ENCODE results near the gene PCDHGA1. TPM values are rescaled to one million over a fixed set of nuclear protein-coding genes. Genes with fewer than 3 reads are reported as not detected.
"Not testable (repeated sequence)": the region's sequence is repeated elsewhere in the genome, so short reads cannot be mapped to it uniquely, and the experiment has no call there.

The PCDHGA1 gene
- total RNA-seq, 1 experiment from 2014 or later: 0.34 TPM

DNA sequence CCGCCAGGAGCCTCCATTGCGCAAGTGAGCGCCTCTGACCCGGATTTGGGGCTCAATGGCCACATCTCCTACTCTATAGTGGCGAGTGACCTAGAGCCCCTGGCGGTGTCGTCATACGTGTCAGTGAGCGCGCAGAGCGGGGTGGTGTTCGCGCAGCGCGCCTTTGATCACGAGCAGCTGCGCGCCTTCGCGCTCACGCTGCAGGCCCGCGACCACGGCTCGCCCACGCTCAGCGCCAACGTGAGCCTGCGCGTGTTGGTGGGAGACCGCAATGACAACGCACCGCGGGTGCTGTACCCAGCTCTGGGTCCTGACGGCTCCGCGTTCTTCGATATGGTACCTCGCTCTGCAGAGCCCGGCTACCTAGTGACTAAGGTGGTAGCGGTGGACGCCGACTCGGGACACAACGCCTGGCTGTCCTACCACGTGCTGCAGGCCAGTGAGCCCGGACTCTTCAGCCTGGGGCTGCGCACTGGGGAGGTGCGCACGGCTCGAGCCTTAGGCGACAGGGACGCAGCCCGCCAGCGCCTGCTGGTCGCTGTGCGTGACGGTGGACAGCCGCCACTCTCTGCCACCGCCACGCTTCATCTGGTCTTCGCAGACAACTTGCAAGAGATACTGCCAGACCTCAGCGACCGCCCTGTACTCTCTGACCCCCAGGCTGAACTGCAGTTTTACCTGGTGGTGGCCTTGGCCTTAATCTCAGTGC lies 79.4 kb downstream of the PCDHGA1 start:
- no peak for DNase-seq (ENCODE audit: low read depth)

DNA sequence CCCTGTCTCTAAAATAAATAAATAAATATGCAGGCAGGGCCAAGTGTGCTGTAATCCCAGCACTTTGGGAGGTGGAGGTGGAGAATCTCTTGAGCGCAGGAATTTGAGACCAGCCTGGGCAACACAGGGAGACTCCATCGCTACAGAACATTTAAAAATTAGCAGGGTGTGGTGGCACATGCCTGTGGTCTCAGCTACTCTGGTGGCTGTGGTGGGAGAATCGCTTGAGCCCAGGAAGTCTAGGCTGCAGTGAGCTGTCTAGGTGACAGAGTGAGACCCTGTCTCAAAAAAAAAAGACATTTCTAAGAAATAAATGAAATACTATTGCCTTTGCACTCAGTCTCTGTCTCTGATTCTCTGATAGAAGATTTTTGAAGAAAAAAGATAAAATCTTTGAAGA lies 81.3 kb downstream of the PCDHGA1 start:
- DNase-seq (ENCODE audit: low read depth): no peak

GRCh38 chr5:141412854-141413539 lies 82.7 kb downstream of the PCDHGA1 start, which contains the start of gene PCDHGA10:
Gene PCDHGA10, plus strand, starts transcription at chr5:141412987. Its CDS starts 189 bp downstream, at chr5:141413176.
- peak; percentile 30 for DNase-seq (ENCODE audit: low read depth)

DNA sequence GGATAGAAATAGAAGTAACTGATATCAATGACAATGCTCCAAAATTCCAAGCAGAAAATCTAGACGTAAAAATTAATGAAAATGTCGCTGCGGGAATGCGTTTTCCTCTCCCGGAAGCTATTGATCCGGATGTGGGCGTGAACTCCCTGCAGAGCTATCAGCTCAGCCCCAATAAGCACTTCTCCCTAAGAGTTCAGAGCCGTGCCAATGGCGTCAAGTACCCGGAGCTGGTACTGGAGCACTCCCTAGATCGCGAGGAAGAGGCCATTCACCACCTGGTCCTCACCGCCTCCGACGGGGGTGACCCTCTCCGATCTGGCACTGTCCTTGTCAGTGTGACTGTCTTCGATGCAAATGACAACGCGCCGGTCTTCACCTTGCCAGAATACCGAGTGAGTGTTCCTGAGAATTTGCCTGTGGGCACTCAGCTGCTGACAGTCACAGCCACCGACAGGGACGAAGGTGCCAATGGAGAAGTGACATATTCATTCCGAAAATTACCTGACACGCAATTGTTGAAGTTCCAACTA lies 83.3 kb downstream of the PCDHGA1 start:
- no peak for DNase-seq (ENCODE audit: low read depth)

DNA sequence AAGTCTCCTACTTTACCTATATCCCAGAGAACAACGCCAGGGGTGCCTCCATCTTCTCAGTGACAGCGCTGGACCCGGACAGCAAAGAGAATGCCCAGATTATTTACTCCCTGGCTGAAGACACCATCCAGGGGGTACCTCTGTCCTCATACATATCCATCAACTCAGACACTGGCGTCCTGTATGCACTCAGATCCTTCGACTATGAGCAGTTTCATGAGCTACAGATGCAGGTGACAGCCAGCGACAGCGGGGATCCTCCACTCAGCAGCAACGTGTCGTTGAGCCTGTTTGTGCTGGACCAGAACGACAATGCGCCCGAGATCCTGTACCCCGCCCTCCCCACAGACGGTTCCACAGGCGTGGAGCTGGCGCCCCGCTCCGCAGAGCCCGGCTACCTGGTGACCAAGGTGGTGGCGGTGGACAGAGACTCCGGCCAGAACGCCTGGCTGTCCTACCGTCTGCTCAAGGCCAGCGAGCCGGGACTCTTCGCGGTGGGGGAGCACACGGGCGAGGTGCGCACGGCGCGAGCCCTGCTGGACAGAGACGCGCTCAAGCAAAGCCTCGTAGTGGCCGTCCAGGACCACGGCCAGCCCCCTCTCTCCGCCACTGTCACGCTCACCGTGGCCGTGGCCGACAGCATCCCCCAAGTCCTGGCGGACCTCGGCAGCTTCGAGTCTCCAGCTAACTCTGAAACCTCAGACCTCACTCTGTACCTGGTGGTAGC lies 84.4 kb downstream of the PCDHGA1 start:
- DNase-seq (ENCODE audit: low read depth): not testable (repeated sequence)

GRCh38 chr5:141415275-141415618 lies 84.9 kb downstream of the PCDHGA1 start:
- DNase-seq (ENCODE audit: low read depth): not testable (repeated sequence)

- DNase-seq (ENCODE audit: low read depth): peak; percentile 49
Measured at GRCh38 chr5:141417494-141418172, 87.3 kb downstream of the PCDHGA1 start, which contains the start of gene PCDHGB7. Gene PCDHGB7, plus strand, starts transcription at chr5:141417677. Its CDS starts 183 bp downstream, at chr5:141417860.

DNA sequence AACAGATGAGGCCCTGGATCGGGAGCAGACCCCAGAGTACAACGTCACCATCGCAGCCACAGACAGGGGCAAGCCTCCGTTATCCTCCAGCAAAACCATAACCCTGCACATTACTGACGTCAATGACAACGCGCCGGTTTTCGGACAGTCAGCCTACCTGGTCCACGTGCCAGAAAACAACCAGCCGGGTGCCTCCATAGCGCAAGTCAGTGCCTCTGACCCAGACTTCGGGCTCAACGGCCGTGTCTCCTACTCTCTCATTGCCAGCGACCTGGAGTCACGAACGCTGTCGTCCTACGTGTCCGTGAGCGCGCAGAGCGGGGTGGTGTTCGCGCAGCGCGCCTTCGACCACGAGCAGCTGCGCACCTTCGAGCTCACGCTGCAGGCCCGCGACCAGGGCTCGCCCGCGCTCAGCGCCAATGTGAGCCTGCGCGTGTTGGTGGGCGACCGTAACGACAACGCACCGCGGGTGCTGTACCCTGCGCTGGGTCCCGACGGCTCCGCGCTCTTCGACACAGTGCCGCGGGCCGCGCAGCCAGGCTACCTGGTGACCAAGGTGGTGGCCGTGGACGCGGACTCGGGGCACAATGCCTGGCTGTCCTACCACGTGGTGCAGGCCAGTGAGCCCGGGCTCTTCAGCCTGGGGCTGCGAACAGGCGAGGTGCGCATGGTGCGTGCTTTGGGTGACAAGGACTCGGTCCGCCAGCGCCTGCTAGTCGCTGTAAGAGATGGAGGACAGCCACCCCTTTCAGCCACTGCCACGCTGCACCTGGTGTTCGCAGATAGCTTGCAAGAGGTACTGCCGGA lies 89.0 kb downstream of the PCDHGA1 start:
- no peak for DNase-seq (ENCODE audit: low read depth)

GRCh38 chr5:141420855-141421488 lies 90.7 kb downstream of the PCDHGA1 start, which contains the start of gene PCDHGA11:
Gene PCDHGA11, plus strand, starts transcription at chr5:141421051. Its CDS starts 177 bp downstream, at chr5:141421228.
- DNase-seq (ENCODE audit: low read depth): peak; percentile 77

DNA sequence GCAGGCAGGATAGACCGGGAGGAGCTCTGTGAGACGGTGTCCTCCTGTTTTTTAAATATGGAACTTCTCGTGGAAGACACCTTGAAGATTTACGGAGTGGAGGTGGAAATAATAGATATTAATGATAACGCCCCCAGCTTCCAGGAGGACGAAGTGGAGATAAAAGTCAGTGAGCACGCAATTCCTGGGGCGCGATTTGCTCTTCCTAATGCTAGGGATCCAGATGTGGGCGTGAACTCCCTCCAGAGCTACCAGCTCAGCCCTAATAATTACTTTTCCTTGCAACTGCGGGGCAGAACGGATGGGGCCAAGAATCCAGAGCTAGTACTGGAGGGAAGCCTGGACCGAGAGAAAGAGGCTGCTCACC lies 91.2 kb downstream of the PCDHGA1 start:
- no peak for DNase-seq (ENCODE audit: low read depth)

DNA sequence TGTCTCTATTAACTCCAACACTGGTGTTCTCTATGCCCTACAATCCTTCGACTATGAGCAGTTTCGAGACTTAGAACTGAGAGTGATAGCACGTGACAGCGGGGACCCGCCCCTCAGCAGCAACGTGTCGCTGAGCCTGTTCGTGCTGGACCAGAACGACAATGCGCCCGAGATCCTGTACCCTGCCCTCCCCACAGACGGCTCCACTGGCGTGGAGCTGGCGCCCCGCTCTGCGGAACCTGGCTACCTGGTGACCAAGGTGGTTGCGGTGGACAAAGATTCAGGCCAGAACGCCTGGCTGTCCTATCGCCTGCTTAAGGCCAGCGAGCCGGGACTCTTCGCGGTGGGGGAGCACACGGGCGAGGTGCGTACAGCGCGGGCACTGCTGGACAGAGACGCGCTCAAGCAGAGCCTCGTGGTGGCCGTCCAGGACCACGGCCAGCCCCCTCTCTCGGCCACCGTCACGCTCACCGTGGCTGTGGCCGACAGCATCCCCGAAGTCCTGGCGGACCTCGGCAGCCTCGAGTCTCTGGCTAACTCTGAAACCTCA lies 92.5 kb downstream of the PCDHGA1 start:
- no peak for DNase-seq (ENCODE audit: low read depth)

GRCh38 chr5:141427783-141428426 lies 97.6 kb downstream of the PCDHGA1 start:
- DNase-seq (ENCODE audit: low read depth): no peak

GRCh38 chr5:141430332-141431113 lies 100.2 kb downstream of the PCDHGA1 start, which contains the start of gene PCDHGA12:
Gene PCDHGA12, plus strand, starts transcription at chr5:141430507. Its CDS starts 253 bp downstream, at chr5:141430760.
- DNase-seq (ENCODE audit: low read depth): no peak

DNA sequence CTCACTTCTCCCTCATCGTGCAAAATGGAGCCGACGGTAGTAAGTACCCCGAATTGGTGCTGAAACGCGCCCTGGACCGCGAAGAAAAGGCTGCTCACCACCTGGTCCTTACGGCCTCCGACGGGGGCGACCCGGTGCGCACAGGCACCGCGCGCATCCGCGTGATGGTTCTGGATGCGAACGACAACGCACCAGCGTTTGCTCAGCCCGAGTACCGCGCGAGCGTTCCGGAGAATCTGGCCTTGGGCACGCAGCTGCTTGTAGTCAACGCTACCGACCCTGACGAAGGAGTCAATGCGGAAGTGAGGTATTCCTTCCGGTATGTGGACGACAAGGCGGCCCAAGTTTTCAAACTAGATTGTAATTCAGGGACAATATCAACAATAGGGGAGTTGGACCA lies 101.0 kb downstream of the PCDHGA1 start:
- DNase-seq (ENCODE audit: low read depth): no peak

DNA sequence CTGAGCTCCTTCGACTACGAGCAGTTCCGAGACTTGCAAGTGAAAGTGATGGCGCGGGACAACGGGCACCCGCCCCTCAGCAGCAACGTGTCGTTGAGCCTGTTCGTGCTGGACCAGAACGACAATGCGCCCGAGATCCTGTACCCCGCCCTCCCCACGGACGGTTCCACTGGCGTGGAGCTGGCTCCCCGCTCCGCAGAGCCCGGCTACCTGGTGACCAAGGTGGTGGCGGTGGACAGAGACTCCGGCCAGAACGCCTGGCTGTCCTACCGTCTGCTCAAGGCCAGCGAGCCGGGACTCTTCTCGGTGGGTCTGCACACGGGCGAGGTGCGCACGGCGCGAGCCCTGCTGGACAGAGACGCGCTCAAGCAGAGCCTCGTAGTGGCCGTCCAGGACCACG lies 102.0 kb downstream of the PCDHGA1 start:
- DNase-seq (ENCODE audit: low read depth): not testable (repeated sequence)

GRCh38 chr5:141432726-141433125 lies 102.4 kb downstream of the PCDHGA1 start:
- not testable (repeated sequence) for DNase-seq (ENCODE audit: low read depth)

DNA sequence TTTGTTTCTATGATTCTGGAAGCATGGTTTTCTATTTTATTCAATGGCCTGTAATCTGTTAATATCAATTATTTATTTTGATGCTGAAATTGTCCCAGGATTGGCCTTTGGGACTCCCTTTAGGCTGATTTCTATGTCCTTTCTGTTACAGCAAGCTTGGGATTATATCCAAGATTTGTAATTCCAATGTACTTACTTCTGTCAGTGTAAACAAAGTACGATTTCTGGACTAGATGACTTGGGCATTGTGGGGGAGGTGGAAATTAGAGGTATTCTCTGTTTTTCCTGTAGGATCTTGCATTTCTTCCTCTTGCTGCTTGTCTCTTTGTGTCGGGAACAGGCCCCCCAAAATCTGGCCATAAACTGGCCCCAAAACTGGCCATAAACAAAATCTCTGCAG lies 103.7 kb downstream of the PCDHGA1 start:
- no peak for DNase-seq (ENCODE audit: low read depth)

GRCh38 chr5:141437221-141437620 lies 106.9 kb downstream of the PCDHGA1 start:
- no peak for DNase-seq (ENCODE audit: low read depth)

All from Daoy (cell line).